Melanocyte of skin (primary cell): ENCODE data around the gene ZSCAN26. TPM values are rescaled to one million over a fixed set of nuclear protein-coding genes. Genes with fewer than 3 reads are reported as not detected.

ENCODE experiments used
- small RNA-seq, 2 donors: library from RNA; depleted of rRNA; stranded (forward); fragments of <200 nt; gene quantifications; one replicate each; pipeline ENCODE3, GENCODE V24; 2012
- total RNA-seq, 2 donors: library from RNA; depleted of rRNA; stranded (reverse); fragments of >200 nt; gene quantifications; 2 replicates each; pipeline ENCODE4 v1.2.3, GENCODE V29; 2012

The ZSCAN26 gene
- total RNA-seq: 1 to 10 TPM; 8.7 to 10.0 TPM

GRCh38 chr6:28266962-28267694 lies at the start of gene ZSCAN26:
ZSCAN26 (plus strand) TSS chr6:28267143; CDS start chr6:28271920, 4,777 bp downstream.

GRCh38 chr6:28225056-28225834 lies 41.7 kb upstream of the ZSCAN26 start, which contains the start of gene ZSCAN9:
ZSCAN9 (plus strand) TSS chr6:28225275; CDS start chr6:28227085, 1,810 bp downstream.

GRCh38 chr6:28252009-28252975 lies 14.7 kb upstream of the ZSCAN26 start, which contains the start of gene ZKSCAN4:
ZKSCAN4 (minus strand) TSS chr6:28252269; CDS start chr6:28251980, 289 bp downstream.

DNA sequence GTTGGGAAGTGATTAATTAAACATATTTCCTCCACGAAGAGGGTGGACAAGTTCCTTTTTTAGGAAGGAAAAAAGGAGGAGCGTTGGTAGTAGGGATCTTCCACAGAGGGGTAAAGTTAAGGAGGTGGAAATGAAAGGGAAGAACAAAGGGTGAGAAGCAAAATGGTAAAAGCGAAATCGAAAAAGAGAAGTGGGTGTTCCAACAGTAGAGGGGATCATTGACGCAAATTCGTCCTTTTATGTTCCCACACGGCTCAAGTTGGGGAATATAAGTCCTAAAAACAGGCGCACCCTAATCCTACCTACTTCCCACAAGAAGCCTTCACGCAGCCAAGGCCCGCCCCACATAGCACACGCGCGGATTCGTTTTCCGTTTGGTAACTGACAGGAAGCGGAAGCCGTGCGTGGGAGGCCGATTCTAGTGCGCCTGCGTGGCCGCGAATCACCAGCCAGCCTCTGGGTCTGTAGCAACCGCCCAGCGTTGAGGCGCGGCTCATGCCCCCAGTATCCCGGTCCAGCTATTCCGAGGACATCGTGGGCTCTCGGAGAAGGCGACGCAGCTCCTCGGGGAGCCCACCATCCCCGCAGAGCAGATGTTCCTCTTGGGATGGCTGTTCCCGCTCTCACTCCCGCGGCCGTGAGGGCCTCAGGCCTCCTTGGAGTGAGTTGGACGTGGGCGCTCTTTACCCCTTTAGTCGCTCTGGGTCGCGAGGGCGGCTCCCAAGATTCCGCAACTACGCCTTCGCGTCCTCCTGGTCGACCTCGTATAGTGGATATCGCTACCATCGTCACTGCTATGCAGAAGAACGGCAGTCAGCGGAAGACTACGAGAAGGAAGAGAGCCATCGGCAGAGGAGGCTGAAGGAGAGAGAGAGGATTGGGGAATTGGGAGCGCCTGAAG lies 7.8 kb upstream of the ZSCAN26 start, which contains the start of gene NKAPL:
TSS of gene NKAPL (plus strand) at position 421 of the 901 bp plus-strand sequence. CDS start at position 496, 75 bp downstream.

DNA sequence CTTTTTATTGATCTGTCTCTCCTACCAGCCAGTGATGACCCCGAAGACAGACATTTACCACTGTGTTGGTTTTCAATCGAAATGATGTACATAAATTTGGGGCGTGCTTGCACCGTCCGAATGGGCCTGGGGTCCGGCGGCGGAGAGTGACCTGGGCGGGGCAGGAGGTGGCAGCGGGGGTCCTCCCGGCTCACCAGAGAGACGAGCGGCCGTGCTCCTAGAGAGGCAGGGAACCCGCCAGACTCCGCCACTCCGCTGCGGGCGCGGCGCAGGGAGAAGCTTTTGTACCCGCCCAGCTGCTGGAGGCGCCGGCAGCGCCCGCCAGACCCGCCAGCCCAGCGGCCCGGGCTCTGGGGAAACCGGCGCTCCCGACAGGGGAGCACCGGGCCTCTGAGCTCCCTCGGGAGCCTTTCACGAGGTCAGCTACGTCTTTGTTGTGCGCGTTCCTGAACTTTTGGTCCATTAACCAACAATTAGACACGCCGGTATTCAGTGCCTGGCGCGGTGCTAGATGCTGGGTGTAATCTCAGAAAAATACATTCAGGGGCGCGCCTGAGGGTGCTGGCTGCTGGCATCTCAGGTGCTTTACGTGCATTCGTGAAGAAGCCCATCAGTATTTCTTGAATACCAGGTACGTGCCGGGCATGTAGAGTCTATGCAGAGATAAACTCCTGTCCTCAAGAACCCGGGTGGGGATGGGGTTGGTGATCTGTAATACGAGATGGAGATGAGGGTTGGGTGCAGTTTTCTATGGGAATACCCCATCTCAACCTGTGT lies 14.5 kb downstream of the ZSCAN26 start, which contains the start of gene PGBD1:
TSS of gene PGBD1 (plus strand) at position 285 of the 777 bp plus-strand sequence. CDS start 2,242 bp downstream, outside the sequence.

Small RNA genes within 50 kb of the gene (small RNA-seq; reads per million reads assigned to genes)
- 0 reads per million in 2 donors for gene AL021997.1
- 0 reads per million in 2 donors for gene AL021997.2

Other genes with a start within 250 kb of the ZSCAN26 start
- gene ZNF165, start 186.6 kb upstream of the ZSCAN26 start, total RNA-seq: under 1 TPM; 0.67 to 0.69 TPM
- 1 to 10 TPM; 2.4 to 2.7 TPM for gene ZSCAN16, start 142.5 kb upstream of the ZSCAN26 start, total RNA-seq
- 10 to 100 TPM; 13.7 to 14.8 TPM for gene ZKSCAN8, start 125.3 kb upstream of the ZSCAN26 start, total RNA-seq
- gene ZSCAN9, start 41.9 kb upstream of the ZSCAN26 start, total RNA-seq: 1 to 10 TPM; 7.3 to 7.9 TPM
- 1 to 10 TPM; 4.7 to 5.5 TPM for gene ZKSCAN4, start 14.9 kb upstream of the ZSCAN26 start, total RNA-seq
- 1 to 10 TPM in 1 of 2 donors, under 1 TPM in 1; 1.00 to 1.4 TPM for gene NKAPL, start 7.8 kb upstream of the ZSCAN26 start, total RNA-seq
- gene PGBD1, start 14.4 kb downstream of the ZSCAN26 start, total RNA-seq: 1 to 10 TPM; 4.5 to 5.7 TPM
- 1 to 10 TPM; 3.0 to 4.1 TPM for gene ZSCAN31, start 69.0 kb downstream of the ZSCAN26 start, total RNA-seq
- gene ZKSCAN3, start 82.8 kb downstream of the ZSCAN26 start, total RNA-seq: 1 to 10 TPM; 4.3 to 5.5 TPM
- 1 to 10 TPM; 7.2 to 8.3 TPM for gene ZSCAN12, start 132.6 kb downstream of the ZSCAN26 start, total RNA-seq
- gene ZSCAN23, start 176.3 kb downstream of the ZSCAN26 start, total RNA-seq: 1 to 10 TPM; 1.7 to 6.7 TPM
- gene GPX6, start 248.7 kb downstream of the ZSCAN26 start, total RNA-seq: not detected